ENCODE data around the gene HIF3A.

- TF ChIP-seq, protein P1, sequence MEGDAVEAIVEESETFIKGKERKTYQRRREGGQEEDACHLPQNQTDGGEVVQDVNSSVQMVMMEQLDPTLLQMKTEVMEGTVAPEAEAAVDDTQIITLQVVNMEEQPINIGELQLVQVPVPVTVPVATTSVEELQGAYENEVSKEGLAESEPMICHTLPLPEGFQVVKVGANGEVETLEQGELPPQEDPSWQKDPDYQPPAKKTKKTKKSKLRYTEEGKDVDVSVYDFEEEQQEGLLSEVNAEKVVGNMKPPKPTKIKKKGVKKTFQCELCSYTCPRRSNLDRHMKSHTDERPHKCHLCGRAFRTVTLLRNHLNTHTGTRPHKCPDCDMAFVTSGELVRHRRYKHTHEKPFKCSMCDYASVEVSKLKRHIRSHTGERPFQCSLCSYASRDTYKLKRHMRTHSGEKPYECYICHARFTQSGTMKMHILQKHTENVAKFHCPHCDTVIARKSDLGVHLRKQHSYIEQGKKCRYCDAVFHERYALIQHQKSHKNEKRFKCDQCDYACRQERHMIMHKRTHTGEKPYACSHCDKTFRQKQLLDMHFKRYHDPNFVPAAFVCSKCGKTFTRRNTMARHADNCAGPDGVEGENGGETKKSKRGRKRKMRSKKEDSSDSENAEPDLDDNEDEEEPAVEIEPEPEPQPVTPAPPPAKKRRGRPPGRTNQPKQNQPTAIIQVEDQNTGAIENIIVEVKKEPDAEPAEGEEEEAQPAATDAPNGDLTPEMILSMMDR (IDR thresholded peaks at IDR 0.05; ENCODE audit: control extremely low read depth in 1 of 3, insufficient read depth in 1 of 3, low read depth in 1 of 3, low read length in 3 of 3) = no peak
- no peak for TF ChIP-seq RFX5 (IDR thresholded peaks at IDR 0.05; ENCODE audit: borderline replicate concordance, low read depth, low read length)
- no peak for TF ChIP-seq TAF1 (IDR thresholded peaks at IDR 0.05; ENCODE audit: low read depth, low read length)
- TF ChIP-seq EP300 (IDR thresholded peaks at IDR 0.05; ENCODE audit: borderline replicate concordance in 1 of 2, low read depth in 2 of 2, low read length in 2 of 2) = no peak
- no peak for TF ChIP-seq RAD21 (IDR thresholded peaks at IDR 0.05 in 1 of 2, conservative IDR thresholded peaks at IDR 0.05 in 1 of 2; ENCODE audit: low read depth in 2 of 2, low read length in 2 of 2)
- TF ChIP-seq ASH2L (IDR thresholded peaks at IDR 0.05; ENCODE audit: low read length) = no peak
- TF ChIP-seq MAX (IDR thresholded peaks at IDR 0.05) = no peak
Measured at GRCh38 chr19:46384396-46384795, 87.6 kb downstream of the HIF3A start.

All from H1 (cell line).